ENCODE results near the gene TPCN1.

The TPCN1 gene

GRCh38 chr12:113208041-113208934 lies 13.0 kb upstream of the TPCN1 start:
- Histone ChIP-seq H3K27ac (ENCODE audit: low read length) (no peak overlapping the region), H3K36me3 (ENCODE audit: control insufficient read depth in 1 of 2, insufficient read depth in 2 of 2, low read length in 2 of 2) (no peaks in the 10 kb centered on the region), H3K27me3 (ENCODE audit: low read depth, low read length) (no peaks in the 10 kb centered on the region), H3K4me1 (ENCODE audit: control insufficient read depth in 1 of 2, insufficient read depth in 2 of 2, low read length in 2 of 2) (no peaks in the 10 kb centered on the region), H3K4me3 (ENCODE audit: low read depth in 1 of 2, low read length in 2 of 2) (no peak overlapping the region), H3K9me3 (ENCODE audit: control insufficient read depth in 1 of 2, low read length in 2 of 2) (no peaks in the 10 kb centered on the region)

DNA sequence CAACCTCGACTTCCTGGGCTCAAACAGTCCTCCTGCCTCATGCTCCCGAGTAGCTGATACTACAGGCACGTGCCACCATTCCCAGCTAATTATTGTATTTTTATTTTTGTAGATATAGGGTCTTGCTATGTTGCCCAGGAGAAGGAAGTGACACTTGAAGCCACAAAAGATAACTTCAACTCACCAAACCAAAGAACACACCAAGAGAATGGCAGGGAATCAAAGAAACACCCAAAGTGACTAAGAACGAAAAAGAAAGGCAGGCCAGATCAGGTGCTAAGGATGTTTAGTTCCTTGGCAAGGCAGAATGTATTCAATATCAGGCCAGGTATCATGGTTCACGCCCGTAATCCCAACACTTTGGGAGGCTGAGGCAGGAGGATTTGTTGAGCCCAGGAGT lies 10.1 kb upstream of the TPCN1 start:
- H3K9me3 ChIP-seq (ENCODE audit: control insufficient read depth in 1 of 2, low read length in 2 of 2), result no peaks in the 10 kb centered on the region
- H3K4me1 ChIP-seq (ENCODE audit: control insufficient read depth in 1 of 2, insufficient read depth in 2 of 2, low read length in 2 of 2), result peaks cover 0 to 10% of the 10 kb centered on the region in 2 donors
- H3K4me3 ChIP-seq (ENCODE audit: low read depth in 1 of 2, low read length in 2 of 2), result no peak overlapping the region
- H3K36me3 ChIP-seq (ENCODE audit: control insufficient read depth in 1 of 2, insufficient read depth in 2 of 2, low read length in 2 of 2), result no peaks in the 10 kb centered on the region
- no peak overlapping the region for H3K27ac ChIP-seq (ENCODE audit: low read length)
- no peaks in the 10 kb centered on the region for H3K27me3 ChIP-seq (ENCODE audit: low read depth, low read length)

GRCh38 chr12:113214895-113215400 lies 6.3 kb upstream of the TPCN1 start:
- Histone ChIP-seq H3K27ac (ENCODE audit: low read length) (peak overlapping the region; percentile 6), H3K27me3 (ENCODE audit: low read depth, low read length) (no peaks in the 10 kb centered on the region), H3K4me3 (ENCODE audit: low read depth in 1 of 2, low read length in 2 of 2) (no peak overlapping the region), H3K9me3 (ENCODE audit: control insufficient read depth in 1 of 2, low read length in 2 of 2) (no peaks in the 10 kb centered on the region), H3K36me3 (ENCODE audit: control insufficient read depth in 1 of 2, insufficient read depth in 2 of 2, low read length in 2 of 2) (no peaks in the 10 kb centered on the region), H3K4me1 (ENCODE audit: control insufficient read depth in 1 of 2, insufficient read depth in 2 of 2, low read length in 2 of 2) (peaks cover 0 to 10% of the 10 kb centered on the region in 2 donors)

DNA sequence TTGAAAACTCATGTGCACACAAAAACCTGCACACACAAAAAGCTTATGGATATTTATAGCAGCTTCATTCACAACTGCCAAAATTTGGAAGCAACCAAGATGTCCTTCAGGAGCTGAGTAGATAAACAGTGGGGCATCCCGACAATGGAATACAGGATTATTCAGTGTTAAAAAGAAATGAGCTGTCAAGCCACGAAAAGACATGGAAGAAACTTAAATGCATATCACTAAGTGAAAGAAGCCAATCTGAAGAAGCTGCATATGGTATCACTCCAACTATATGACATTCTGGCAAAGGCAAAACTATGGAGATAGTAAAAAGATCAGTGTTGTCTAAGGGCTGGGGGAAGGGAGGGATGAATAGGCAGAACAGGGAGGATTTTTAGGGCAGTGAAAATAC lies 5.2 kb upstream of the TPCN1 start:
- H3K9me3 ChIP-seq (ENCODE audit: control insufficient read depth in 1 of 2, low read length in 2 of 2), result no peaks in the 10 kb centered on the region
- no peak overlapping the region for H3K4me3 ChIP-seq (ENCODE audit: low read depth in 1 of 2, low read length in 2 of 2)
- H3K4me1 ChIP-seq (ENCODE audit: control insufficient read depth in 1 of 2, insufficient read depth in 2 of 2, low read length in 2 of 2), result peaks cover 0 to 10% of the 10 kb centered on the region in 2 donors
- H3K36me3 ChIP-seq (ENCODE audit: control insufficient read depth in 1 of 2, insufficient read depth in 2 of 2, low read length in 2 of 2), result no peaks in the 10 kb centered on the region
- H3K27ac ChIP-seq (ENCODE audit: low read length), result no peak overlapping the region
- no peaks in the 10 kb centered on the region for H3K27me3 ChIP-seq (ENCODE audit: low read depth, low read length)

GRCh38 chr12:113220593-113221180 lies 577 bp upstream of the TPCN1 start:
- Histone ChIP-seq H3K4me1 (ENCODE audit: control insufficient read depth in 1 of 2, insufficient read depth in 2 of 2, low read length in 2 of 2) (peaks cover 0 to 21% of the 10 kb centered on the region in 2 donors), H3K27me3 (ENCODE audit: low read depth, low read length) (no peaks in the 10 kb centered on the region), H3K4me3 (ENCODE audit: low read depth in 1 of 2, low read length in 2 of 2) (peak overlapping the region; percentile 75 to 94), H3K27ac (ENCODE audit: low read length) (no peak overlapping the region), H3K9me3 (ENCODE audit: control insufficient read depth in 1 of 2, low read length in 2 of 2) (no peaks in the 10 kb centered on the region), H3K36me3 (ENCODE audit: control insufficient read depth in 1 of 2, insufficient read depth in 2 of 2, low read length in 2 of 2) (no peaks in the 10 kb centered on the region)

- H3K36me3 ChIP-seq (ENCODE audit: control insufficient read depth in 1 of 2, insufficient read depth in 2 of 2, low read length in 2 of 2), result peaks cover 4 to 5% of the 10 kb centered on the region in 2 donors
- peaks cover 0 to 19% of the 10 kb centered on the region in 2 donors for H3K4me1 ChIP-seq (ENCODE audit: control insufficient read depth in 1 of 2, insufficient read depth in 2 of 2, low read length in 2 of 2)
- peak overlapping the region; percentile 88 for H3K27ac ChIP-seq (ENCODE audit: low read length)
- H3K27me3 ChIP-seq (ENCODE audit: low read depth, low read length), result no peaks in the 10 kb centered on the region
- H3K4me3 ChIP-seq (ENCODE audit: low read depth in 1 of 2, low read length in 2 of 2), result peak overlapping the region; percentile 71 to 94
- no peaks in the 10 kb centered on the region for H3K9me3 ChIP-seq (ENCODE audit: control insufficient read depth in 1 of 2, low read length in 2 of 2)
These were observed 899 bp downstream of the TPCN1 start for GRCh38 chr12:113221997-113222729.

DNA sequence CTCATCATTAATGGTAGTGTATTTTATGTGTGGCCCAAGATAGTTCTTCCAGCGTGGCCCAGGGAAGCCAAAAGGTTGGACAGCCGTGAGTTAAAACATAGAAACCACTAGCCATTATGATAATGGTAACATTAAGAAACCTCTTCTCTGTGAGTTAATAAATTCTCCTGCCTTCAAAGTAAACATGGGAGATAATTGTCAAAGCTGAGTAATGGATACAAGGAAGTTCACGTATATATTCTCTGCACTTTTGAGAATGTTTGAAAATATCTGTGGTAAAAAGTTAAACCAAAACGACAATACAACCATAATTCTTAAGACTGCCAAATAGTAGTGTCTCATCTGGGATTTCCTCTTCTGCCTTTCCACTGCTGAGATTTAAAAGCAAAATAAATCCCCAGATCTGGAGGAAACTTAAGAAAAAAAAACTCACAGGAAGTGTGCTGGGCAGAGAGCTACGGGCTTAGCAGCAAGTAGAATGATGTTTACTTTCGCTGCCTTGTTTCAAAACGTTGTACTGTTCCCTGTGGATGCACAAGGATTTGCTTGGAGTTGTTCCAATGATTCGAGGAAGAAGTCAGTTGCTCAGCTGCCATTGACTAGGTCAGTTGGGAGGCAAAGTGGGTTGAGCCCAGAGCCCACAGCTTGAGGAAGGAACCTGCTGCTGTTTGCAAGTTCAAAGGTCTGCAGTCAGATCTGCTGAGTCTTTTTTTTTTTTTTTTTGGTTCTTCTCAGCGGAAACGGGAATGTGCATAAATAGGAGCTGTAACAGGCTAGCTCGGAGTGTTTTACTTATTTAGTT lies 1.7 kb downstream of the TPCN1 start:
- Histone ChIP-seq H3K27me3 (ENCODE audit: low read depth, low read length) (no peaks in the 10 kb centered on the region), H3K27ac (ENCODE audit: low read length) (peak overlapping the region; percentile 88), H3K9me3 (ENCODE audit: control insufficient read depth in 1 of 2, low read length in 2 of 2) (no peaks in the 10 kb centered on the region), H3K4me1 (ENCODE audit: control insufficient read depth in 1 of 2, insufficient read depth in 2 of 2, low read length in 2 of 2) (peaks cover 4 to 27% of the 10 kb centered on the region in 2 donors), H3K36me3 (ENCODE audit: control insufficient read depth in 1 of 2, insufficient read depth in 2 of 2, low read length in 2 of 2) (peaks cover 12% of the 10 kb centered on the region in 2 donors), H3K4me3 (ENCODE audit: low read depth in 1 of 2, low read length in 2 of 2) (peak overlapping the region; percentile 71 to 94)

GRCh38 chr12:113224955-113225354 lies 3.7 kb downstream of the TPCN1 start:
- Histone ChIP-seq H3K9me3 (ENCODE audit: control insufficient read depth in 1 of 2, low read length in 2 of 2) (no peaks in the 10 kb centered on the region), H3K4me1 (ENCODE audit: control insufficient read depth in 1 of 2, insufficient read depth in 2 of 2, low read length in 2 of 2) (peaks cover 6 to 45% of the 10 kb centered on the region in 2 donors), H3K4me3 (ENCODE audit: low read depth in 1 of 2, low read length in 2 of 2) (no peak overlapping the region), H3K27ac (ENCODE audit: low read length) (no peak overlapping the region), H3K27me3 (ENCODE audit: low read depth, low read length) (no peaks in the 10 kb centered on the region), H3K36me3 (ENCODE audit: control insufficient read depth in 1 of 2, insufficient read depth in 2 of 2, low read length in 2 of 2) (peaks cover 16 to 19% of the 10 kb centered on the region in 2 donors)

GRCh38 chr12:113226696-113227568 lies 5.7 kb downstream of the TPCN1 start:
- H3K4me1 ChIP-seq (ENCODE audit: control insufficient read depth in 1 of 2, insufficient read depth in 2 of 2, low read length in 2 of 2), result peaks cover 6 to 47% of the 10 kb centered on the region in 2 donors

More at GRCh38 chr12:113226696-113227568, 5.7 kb downstream of the TPCN1 start:
- Histone ChIP-seq H3K4me3 (ENCODE audit: low read depth in 1 of 2, low read length in 2 of 2) (no peak overlapping the region), H3K9me3 (ENCODE audit: control insufficient read depth in 1 of 2, low read length in 2 of 2) (no peaks in the 10 kb centered on the region), H3K27me3 (ENCODE audit: low read depth, low read length) (no peaks in the 10 kb centered on the region), H3K36me3 (ENCODE audit: control insufficient read depth in 1 of 2, insufficient read depth in 2 of 2, low read length in 2 of 2) (peaks cover 27 to 36% of the 10 kb centered on the region in 2 donors), H3K27ac (ENCODE audit: low read length) (peak overlapping the region; percentile 45)
